Measurements from ENCODE around the gene PCSK7.
A peak's percentile ranks its signal among the peaks of the same experiment; 100 is the strongest.

PCSK7 gene

GRCh38 chr11:117181586-117182550 is 50.0 kb downstream of the PCSK7 start:
- no peak for DNase-seq (ENCODE audit: low read depth)

GRCh38 chr11:117180661-117181585 is 51.0 kb downstream of the PCSK7 start:
- DNase-seq (ENCODE audit: low read depth): peak; percentile 40

- DNase-seq (ENCODE audit: low read depth): no peak
These were observed 51.9 kb downstream of the PCSK7 start for GRCh38 chr11:117180020-117180419.

- DNase-seq (ENCODE audit: low read depth): peak; percentile 31
These were observed 52.5 kb downstream of the PCSK7 start for GRCh38 chr11:117179048-117179999.

DNA sequence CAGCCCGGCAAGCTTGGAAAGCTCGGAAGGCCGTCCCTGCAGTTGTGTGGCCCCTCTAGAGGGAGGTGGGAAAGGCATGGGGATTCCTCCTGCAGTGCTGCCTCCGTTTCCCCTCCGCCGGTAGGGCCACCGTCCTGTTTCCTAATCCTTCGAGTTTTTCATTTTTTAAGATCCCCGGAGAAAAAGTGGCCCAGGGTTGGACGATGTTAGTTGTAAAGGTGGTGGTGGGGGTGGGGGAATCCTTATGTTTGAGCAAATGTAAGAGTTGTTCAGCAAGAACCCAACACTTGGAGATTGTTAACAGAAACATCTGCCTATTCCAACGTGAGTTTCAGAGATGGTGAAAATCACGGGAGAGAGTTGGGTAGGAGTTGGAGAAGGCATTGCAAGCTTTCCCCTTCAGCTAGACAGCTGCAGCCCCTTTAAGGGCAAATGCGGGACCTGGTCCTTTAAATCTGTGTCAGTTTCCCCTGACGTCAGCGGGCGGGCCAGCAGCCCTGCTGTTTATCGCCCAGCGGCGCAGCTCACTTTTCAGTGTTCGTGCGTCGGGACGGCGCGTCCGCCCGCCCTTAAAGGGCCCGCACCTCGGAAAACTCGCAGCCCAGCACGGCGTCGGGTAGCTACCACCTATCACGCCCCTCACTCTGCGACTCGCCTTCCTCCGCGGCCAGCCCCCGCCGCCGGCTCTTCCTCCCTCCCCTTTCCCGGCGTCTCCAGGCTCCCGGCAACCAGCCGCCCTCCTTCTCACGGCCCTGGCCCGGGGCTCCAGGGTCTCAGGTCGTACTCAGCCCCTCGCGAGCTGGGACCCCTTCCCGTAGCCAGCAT is 53.5 kb downstream of the PCSK7 start, which contains the start of gene SIDT2:
TSS of gene SIDT2 (plus strand) at position 534 of the 825 bp plus-strand sequence. CDS start 521 bp downstream, outside the sequence.
- peak; percentile 79 for DNase-seq (ENCODE audit: low read depth)

GRCh38 chr11:117177534-117178209 is 54.2 kb downstream of the PCSK7 start:
- no peak for DNase-seq (ENCODE audit: low read depth)

GRCh38 chr11:117176186-117176585 is 55.7 kb downstream of the PCSK7 start:
- no peak for DNase-seq (ENCODE audit: low read depth)

GRCh38 chr11:117175781-117176180 is 56.1 kb downstream of the PCSK7 start:
- DNase-seq (ENCODE audit: low read depth): no peak

GRCh38 chr11:117175104-117175503 is 56.8 kb downstream of the PCSK7 start:
- no peak for DNase-seq (ENCODE audit: low read depth)

DNA sequence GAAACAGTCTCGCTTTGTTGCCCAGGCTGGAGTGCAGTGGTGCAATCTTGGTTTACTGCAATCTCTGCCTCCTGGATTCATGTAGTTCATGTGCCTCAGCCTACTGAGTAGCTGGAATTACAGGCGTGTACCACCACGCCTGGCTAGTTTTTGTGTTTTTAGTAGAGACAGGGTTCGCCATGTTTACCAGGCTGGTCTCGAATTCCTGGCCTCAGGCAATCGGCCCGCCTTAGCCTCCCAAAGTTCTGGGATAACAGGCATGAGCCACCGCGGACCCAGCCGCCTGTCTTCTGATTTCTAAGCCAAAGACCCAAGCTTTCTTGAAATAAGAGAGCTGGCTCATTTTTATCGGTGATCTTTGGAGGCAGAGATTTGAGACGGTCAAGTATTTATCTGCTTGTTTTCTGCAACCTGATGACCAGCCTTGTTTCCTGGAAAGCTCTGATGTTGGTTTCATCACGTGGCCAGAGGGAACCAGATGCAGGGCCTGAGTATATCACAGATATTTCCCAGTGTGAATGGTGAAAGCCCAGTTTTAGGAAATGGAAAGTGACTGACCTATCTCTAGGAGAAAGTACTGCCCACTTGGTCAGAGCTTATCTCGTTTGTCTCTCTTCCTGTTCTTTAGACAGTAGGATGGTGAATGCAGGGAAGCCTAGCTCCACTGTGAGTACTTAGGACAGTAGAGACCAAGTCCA is 59.0 kb downstream of the PCSK7 start:
- no peak for DNase-seq (ENCODE audit: low read depth)

DNA sequence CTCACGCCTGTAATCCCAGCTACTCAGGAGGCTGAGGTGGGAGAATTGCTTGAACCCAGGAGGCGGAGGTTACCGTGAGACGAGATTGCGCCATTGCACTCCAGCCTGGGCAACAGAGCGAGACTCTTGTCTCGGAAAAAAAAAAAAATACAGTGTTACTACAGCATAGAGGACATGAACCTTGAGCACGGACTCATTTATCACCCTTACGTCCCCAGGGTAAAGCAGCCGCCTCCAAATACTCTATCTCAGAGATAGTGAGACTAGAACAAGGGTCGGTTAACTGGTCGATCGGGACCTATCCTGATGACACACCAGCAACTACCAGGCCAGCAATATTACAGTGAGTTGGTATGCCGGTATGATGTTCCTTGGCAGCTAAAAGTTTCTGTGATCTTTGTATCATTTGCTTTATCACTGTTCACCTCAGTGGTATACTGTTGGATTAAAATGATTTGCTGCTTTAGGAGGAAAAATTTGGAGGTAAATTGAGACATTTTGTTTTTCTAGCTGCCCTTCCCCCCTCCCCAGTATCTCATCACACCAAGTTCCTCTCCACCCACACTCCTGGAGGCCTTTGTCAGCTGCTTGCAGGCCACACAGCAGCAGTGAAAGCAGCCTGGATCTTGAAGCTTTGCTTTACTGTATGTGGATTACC is 60.3 kb downstream of the PCSK7 start:
- no peak for DNase-seq (ENCODE audit: low read depth)

- DNase-seq (ENCODE audit: low read depth): no peak
These were observed 60.9 kb downstream of the PCSK7 start for GRCh38 chr11:117171007-117171403.

GRCh38 chr11:117170210-117170609 is 61.7 kb downstream of the PCSK7 start:
- no peak for DNase-seq (ENCODE audit: low read depth)

GRCh38 chr11:117169736-117170135 is 62.1 kb downstream of the PCSK7 start:
- no peak for DNase-seq (ENCODE audit: low read depth)

- no peak for DNase-seq (ENCODE audit: low read depth)
These were observed 65.4 kb downstream of the PCSK7 start for GRCh38 chr11:117166491-117166890.

GRCh38 chr11:117160826-117161225 is 71.0 kb downstream of the PCSK7 start:
- DNase-seq (ENCODE audit: low read depth): no peak

GRCh38 chr11:117159892-117160291 is 72.0 kb downstream of the PCSK7 start:
- no peak for DNase-seq (ENCODE audit: low read depth)

GRCh38 chr11:117157507-117157906 is 74.4 kb downstream of the PCSK7 start:
- no peak for DNase-seq (ENCODE audit: low read depth)

DNA sequence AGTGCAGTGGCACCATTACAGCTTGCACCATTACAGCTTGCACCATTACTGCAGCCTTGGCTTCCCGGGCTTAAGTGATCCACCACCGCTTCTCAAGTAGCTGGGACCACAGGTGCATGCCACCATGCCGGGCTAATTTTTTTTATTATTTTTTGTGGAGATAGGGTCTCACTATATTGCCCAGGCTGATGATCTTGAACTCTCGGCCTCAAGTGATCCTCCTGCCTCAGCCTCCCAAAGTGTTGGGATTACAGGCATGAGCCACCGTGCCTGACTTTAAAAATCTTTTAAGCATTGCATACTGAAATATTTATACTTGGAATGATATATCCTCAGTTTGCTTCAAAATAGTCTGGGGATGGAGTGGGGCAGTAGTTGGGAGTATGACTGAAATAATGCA is 77.4 kb downstream of the PCSK7 start:
- DNase-seq (ENCODE audit: low read depth): no peak
